NB4 (cell line): ENCODE measurements around the gene PIAS1.

Experiments
- CTCF ChIP-seq: IDR thresholded peaks from one replicate; pipeline ENCODE4 v1.5.1; 2012; ENCODE audit warnings: low read depth, low read length
- MYC ChIP-seq: IDR thresholded peaks from 2 replicates; pipeline ENCODE4 v1.6.1; 2011; ENCODE audit warnings: low read depth, low read length
- POLR2A ChIP-seq: IDR thresholded peaks from 2 replicates; pipeline ENCODE4 v1.6.1; 2011; ENCODE audit warnings: mild to moderate bottlenecking; ENCODE audit not compliant: insufficient read length; ENCODE audit errors: extremely low read depth
- TF ChIP-seq, protein P1 (sequence below): IDR thresholded peaks from 2 replicates; pipeline ENCODE4 v1.6.1; 2011; ENCODE audit warnings: low read depth, low read length

DNA sequence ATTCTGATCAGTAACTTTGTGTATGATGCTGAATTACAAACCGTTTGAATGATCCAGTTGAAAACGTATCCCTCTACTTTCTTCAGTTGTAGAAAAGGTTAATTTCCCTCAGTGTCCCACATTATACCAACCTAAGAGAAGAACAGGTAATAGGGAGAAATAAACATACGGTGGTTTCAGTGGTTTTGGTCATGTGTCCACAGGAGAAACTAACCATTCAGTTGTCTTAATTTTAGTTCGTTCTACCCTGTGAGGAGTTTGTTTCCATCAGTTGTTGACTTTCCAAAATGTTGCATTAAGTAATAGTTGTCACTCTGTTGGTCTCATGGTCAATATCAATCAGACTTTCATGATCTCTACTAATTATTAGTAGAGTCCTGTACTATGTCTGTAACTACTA, 135.9 kb downstream of the PIAS1 start:
- TF ChIP-seq CTCF (no peak), POLR2A (no peak), MYC (no peak)
- TF ChIP-seq, protein P1, sequence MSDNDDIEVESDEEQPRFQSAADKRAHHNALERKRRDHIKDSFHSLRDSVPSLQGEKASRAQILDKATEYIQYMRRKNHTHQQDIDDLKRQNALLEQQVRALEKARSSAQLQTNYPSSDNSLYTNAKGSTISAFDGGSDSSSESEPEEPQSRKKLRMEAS, result no peak
